HEK293 (cell line): Measurements from ENCODE around the gene FAM43A.

Experiments
- ZNF157 ChIP-seq: fragments of 450-650 bp; formaldehyde crosslinking; IDR thresholded peaks from 2 replicates; pipeline ENCODE4 v1.5.1; 2016; ENCODE audit warnings: missing biosample characterization, missing genetic modification characterization
- ZNF211 ChIP-seq: fragments of 450-650 bp; formaldehyde crosslinking; IDR thresholded peaks from 2 replicates; pipeline ENCODE4 v1.5.1; 2016; ENCODE audit warnings: low read depth, missing biosample characterization, missing genetic modification characterization
- TF ChIP-seq, protein P1 (sequence below): fragments of 450-650 bp; formaldehyde crosslinking; IDR thresholded peaks from 2 replicates; pipeline ENCODE4 v1.5.1; 2016; ENCODE audit warnings: missing biosample characterization, missing genetic modification characterization

DNA sequence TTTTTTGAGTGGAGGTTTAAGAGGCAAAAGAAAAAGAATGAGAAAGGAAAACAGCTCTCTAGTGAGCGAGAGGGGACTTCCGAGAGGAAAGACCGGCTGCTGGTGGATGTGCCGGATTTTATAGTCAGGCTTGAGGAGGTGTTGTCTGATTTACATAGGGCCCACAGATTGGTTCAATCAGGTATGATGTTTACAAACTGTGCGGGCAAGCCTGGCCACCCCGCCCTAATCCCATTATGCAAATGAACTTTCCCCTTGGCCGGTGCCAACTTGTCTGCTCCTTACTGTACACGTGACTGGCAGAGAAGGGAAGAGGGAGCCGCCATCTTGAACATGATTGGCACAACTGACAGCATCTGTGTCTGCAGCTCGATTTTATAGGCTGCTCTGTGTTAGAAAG, 44.7 kb downstream of the FAM43A start:
- TF ChIP-seq, protein P1, sequence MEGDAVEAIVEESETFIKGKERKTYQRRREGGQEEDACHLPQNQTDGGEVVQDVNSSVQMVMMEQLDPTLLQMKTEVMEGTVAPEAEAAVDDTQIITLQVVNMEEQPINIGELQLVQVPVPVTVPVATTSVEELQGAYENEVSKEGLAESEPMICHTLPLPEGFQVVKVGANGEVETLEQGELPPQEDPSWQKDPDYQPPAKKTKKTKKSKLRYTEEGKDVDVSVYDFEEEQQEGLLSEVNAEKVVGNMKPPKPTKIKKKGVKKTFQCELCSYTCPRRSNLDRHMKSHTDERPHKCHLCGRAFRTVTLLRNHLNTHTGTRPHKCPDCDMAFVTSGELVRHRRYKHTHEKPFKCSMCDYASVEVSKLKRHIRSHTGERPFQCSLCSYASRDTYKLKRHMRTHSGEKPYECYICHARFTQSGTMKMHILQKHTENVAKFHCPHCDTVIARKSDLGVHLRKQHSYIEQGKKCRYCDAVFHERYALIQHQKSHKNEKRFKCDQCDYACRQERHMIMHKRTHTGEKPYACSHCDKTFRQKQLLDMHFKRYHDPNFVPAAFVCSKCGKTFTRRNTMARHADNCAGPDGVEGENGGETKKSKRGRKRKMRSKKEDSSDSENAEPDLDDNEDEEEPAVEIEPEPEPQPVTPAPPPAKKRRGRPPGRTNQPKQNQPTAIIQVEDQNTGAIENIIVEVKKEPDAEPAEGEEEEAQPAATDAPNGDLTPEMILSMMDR (tag by site-specific recombination): no peak
- TF ChIP-seq ZNF157 (no peak), ZNF211 (tag by site-specific recombination) (no peak)
